Central memory CD8-positive, alpha-beta T cell (primary cell): Measurements from ENCODE around the gene MYCN.

ENCODE experiments used
- ATAC-seq: fragments of 150-1000 bp; cut with Tn5 transposase; replicated peaks from 2 replicates; pipeline ENCODE4 v1.10.0; 2022; ENCODE audit warnings: mild to moderate bottlenecking, moderate FRiP score, moderate number of reproducible peaks; ENCODE audit not compliant: poor library complexity, severe bottlenecking; ENCODE audit errors: extremely low read depth
- DNase-seq, 2 donors: peaks; one replicate each; pipeline ENCODE4 v3.0.0; 2021; ENCODE audit warnings: low spot score in 2 of 2
- H3K27ac Mint-ChIP-seq: one replicate; pipeline ENCODE4 v1.8.0; 2022; ENCODE audit warnings: low read depth, mild to moderate bottlenecking, moderate library complexity, mixed read lengths
- H3K27me3 Mint-ChIP-seq: one replicate; pipeline ENCODE4 v1.8.0; 2022; ENCODE audit warnings: mixed read lengths
- H3K36me3 Mint-ChIP-seq: one replicate; pipeline ENCODE4 v1.8.0; 2022; ENCODE audit warnings: mild to moderate bottlenecking, moderate library complexity, mixed read lengths; ENCODE audit not compliant: insufficient read depth
- H3K4me1 Mint-ChIP-seq: one replicate; pipeline ENCODE4 v1.8.0; 2022; ENCODE audit warnings: mixed read lengths
- H3K4me3 Mint-ChIP-seq: one replicate; pipeline ENCODE4 v1.8.0; 2022; ENCODE audit warnings: mild to moderate bottlenecking, moderate library complexity, mixed read lengths
- H3K9me3 Mint-ChIP-seq: one replicate; pipeline ENCODE4 v1.8.0; 2022; ENCODE audit warnings: mixed read lengths

Gene MYCN

GRCh38 chr2:15939854-15940660 lies at the start of gene MYCN:
TSS of gene MYCN (plus strand) at chr2:15940550. CDS start at chr2:15942065, 1,515 bp downstream.
- H3K4me3 Mint-ChIP-seq = peak within 1 kb of the TSS; percentile 49
- DNase-seq = no peak
- no peak within 1 kb of the TSS for H3K27ac Mint-ChIP-seq
- no peaks in the 10 kb centered on the region for H3K9me3 Mint-ChIP-seq
- no peak for ATAC-seq
- H3K27me3 Mint-ChIP-seq = peaks cover 70% of the 10 kb centered on the region
- no peaks in the 10 kb centered on the region for H3K36me3 Mint-ChIP-seq
- no peaks in the 10 kb centered on the region for H3K4me1 Mint-ChIP-seq

- no peak for DNase-seq
- Mint-ChIP-seq H3K9me3 (no peaks in the 10 kb centered on the region), H3K36me3 (no peaks in the 10 kb centered on the region), H3K4me1 (no peaks in the 10 kb centered on the region), H3K27ac (no peak overlapping the region), H3K4me3 (no peak overlapping the region), H3K27me3 (no peaks in the 10 kb centered on the region)
- ATAC-seq = no peak
Measured at GRCh38 chr2:15890936-15891905, 49.1 kb upstream of the MYCN start.

- ATAC-seq (no peak), DNase-seq (no peak)
- H3K27ac Mint-ChIP-seq = no peak overlapping the region
- no peak overlapping the region for H3K4me3 Mint-ChIP-seq
- H3K36me3 Mint-ChIP-seq = no peaks in the 10 kb centered on the region
- H3K4me1 Mint-ChIP-seq = no peaks in the 10 kb centered on the region
- H3K27me3 Mint-ChIP-seq = no peaks in the 10 kb centered on the region
- no peaks in the 10 kb centered on the region for H3K9me3 Mint-ChIP-seq
Measured at GRCh38 chr2:15892151-15892880, 48.0 kb upstream of the MYCN start.

- H3K4me3 Mint-ChIP-seq = no peak overlapping the region
- H3K27me3 Mint-ChIP-seq = no peaks in the 10 kb centered on the region
- no peaks in the 10 kb centered on the region for H3K36me3 Mint-ChIP-seq
- ATAC-seq = no peak
- DNase-seq = no peak
- H3K9me3 Mint-ChIP-seq = no peaks in the 10 kb centered on the region
- no peak overlapping the region for H3K27ac Mint-ChIP-seq
- H3K4me1 Mint-ChIP-seq = no peaks in the 10 kb centered on the region
Measured at GRCh38 chr2:15893085-15893484, 47.3 kb upstream of the MYCN start.

GRCh38 chr2:15893689-15894480 lies 46.5 kb upstream of the MYCN start:
- Mint-ChIP-seq H3K4me3 (no peak overlapping the region), H3K36me3 (no peaks in the 10 kb centered on the region), H3K27me3 (no peaks in the 10 kb centered on the region), H3K27ac (no peak overlapping the region), H3K9me3 (no peaks in the 10 kb centered on the region), H3K4me1 (no peaks in the 10 kb centered on the region)
- ATAC-seq = no peak
- DNase-seq = no peak

- H3K36me3 Mint-ChIP-seq = no peaks in the 10 kb centered on the region
- peaks cover 4% of the 10 kb centered on the region for H3K9me3 Mint-ChIP-seq
- H3K4me1 Mint-ChIP-seq = no peaks in the 10 kb centered on the region
- H3K4me3 Mint-ChIP-seq = no peak overlapping the region
- H3K27ac Mint-ChIP-seq = no peak overlapping the region
- H3K27me3 Mint-ChIP-seq = no peaks in the 10 kb centered on the region
- DNase-seq (no peak), ATAC-seq (no peak)
Measured at GRCh38 chr2:15894481-15895144, 45.7 kb upstream of the MYCN start.

- Mint-ChIP-seq H3K36me3 (peaks cover 1% of the 10 kb centered on the region), H3K27ac (no peak overlapping the region), H3K4me1 (no peaks in the 10 kb centered on the region), H3K4me3 (no peak overlapping the region), H3K27me3 (no peaks in the 10 kb centered on the region), H3K9me3 (peaks cover 4% of the 10 kb centered on the region)
- DNase-seq = no peak
- ATAC-seq = no peak
Measured at GRCh38 chr2:15895615-15896469, 44.5 kb upstream of the MYCN start.

GRCh38 chr2:15896859-15897258 lies 43.5 kb upstream of the MYCN start:
- Mint-ChIP-seq H3K27me3 (no peaks in the 10 kb centered on the region), H3K9me3 (peaks cover 9% of the 10 kb centered on the region), H3K4me1 (no peaks in the 10 kb centered on the region), H3K4me3 (no peak overlapping the region), H3K36me3 (peaks cover 1% of the 10 kb centered on the region), H3K27ac (no peak overlapping the region)
- DNase-seq = no peak
- no peak for ATAC-seq

GRCh38 chr2:15897431-15898098 lies 42.8 kb upstream of the MYCN start:
- Mint-ChIP-seq H3K4me1 (no peaks in the 10 kb centered on the region), H3K27ac (no peak overlapping the region), H3K27me3 (no peaks in the 10 kb centered on the region), H3K9me3 (peaks cover 9% of the 10 kb centered on the region), H3K36me3 (peaks cover 1% of the 10 kb centered on the region), H3K4me3 (no peak overlapping the region)
- DNase-seq (no peak), ATAC-seq (no peak)

- no peaks in the 10 kb centered on the region for H3K4me1 Mint-ChIP-seq
- peaks cover 9% of the 10 kb centered on the region for H3K9me3 Mint-ChIP-seq
- DNase-seq (no peak), ATAC-seq (no peak)
- H3K27me3 Mint-ChIP-seq = no peaks in the 10 kb centered on the region
- H3K4me3 Mint-ChIP-seq = no peak overlapping the region
- no peak overlapping the region for H3K27ac Mint-ChIP-seq
- H3K36me3 Mint-ChIP-seq = peaks cover 1% of the 10 kb centered on the region
Measured at GRCh38 chr2:15899327-15899612, 41.1 kb upstream of the MYCN start.
